Astrocyte of the spinal cord (primary cell): ENCODE results near the gene SCYL1.
A peak's percentile ranks its signal among the peaks of the same experiment; 100 is the strongest.

ENCODE experiments used
- DNase-seq: peaks from one replicate; pipeline ENCODE4 v3.0.0; 2011; ENCODE audit warnings: low read depth, low spot score
- H3K4me3 ChIP-seq: 2 replicates; pipeline ENCODE4 v1.5.1; 2011; ENCODE audit warnings: low read depth, mild to moderate bottlenecking, low read length, moderate library complexity
- CTCF ChIP-seq: IDR thresholded peaks from 2 replicates; pipeline ENCODE4 v1.5.1; 2012; ENCODE audit warnings: low read depth, mild to moderate bottlenecking, low read length, inconsistent platforms
- in situ Hi-C: cut with HindIII; loops from 2 replicates; pipeline ENCODE4 v1.10.0; 2017; ENCODE audit warnings: low sequenced_read_pairs

SCYL1 gene

GRCh38 chr11:65571420-65571819 is 46.5 kb downstream of the SCYL1 start:
- no peak for TF ChIP-seq CTCF
- in situ Hi-C loops = no loop called here
- DNase-seq = no peak
- H3K4me3 ChIP-seq = peak overlapping the region; percentile 69

GRCh38 chr11:65571940-65572339 is 47.1 kb downstream of the SCYL1 start:
- peak; percentile 54 for DNase-seq
- H3K4me3 ChIP-seq = peak overlapping the region; percentile 69
- TF ChIP-seq CTCF = peak; percentile 53
- in situ Hi-C loops = no loop called here

GRCh38 chr11:65572356-65573051 is 47.6 kb downstream of the SCYL1 start, which contains the start of gene FAM89B:
Gene FAM89B (plus strand): TSS chr11:65572538. CDS start chr11:65572670, 132 bp downstream.
- DNase-seq = peak; percentile 85
- H3K4me3 ChIP-seq = peak within 1 kb of the TSS; percentile 69
- TF ChIP-seq CTCF = no peak
- in situ Hi-C loops = no loop called here

DNA sequence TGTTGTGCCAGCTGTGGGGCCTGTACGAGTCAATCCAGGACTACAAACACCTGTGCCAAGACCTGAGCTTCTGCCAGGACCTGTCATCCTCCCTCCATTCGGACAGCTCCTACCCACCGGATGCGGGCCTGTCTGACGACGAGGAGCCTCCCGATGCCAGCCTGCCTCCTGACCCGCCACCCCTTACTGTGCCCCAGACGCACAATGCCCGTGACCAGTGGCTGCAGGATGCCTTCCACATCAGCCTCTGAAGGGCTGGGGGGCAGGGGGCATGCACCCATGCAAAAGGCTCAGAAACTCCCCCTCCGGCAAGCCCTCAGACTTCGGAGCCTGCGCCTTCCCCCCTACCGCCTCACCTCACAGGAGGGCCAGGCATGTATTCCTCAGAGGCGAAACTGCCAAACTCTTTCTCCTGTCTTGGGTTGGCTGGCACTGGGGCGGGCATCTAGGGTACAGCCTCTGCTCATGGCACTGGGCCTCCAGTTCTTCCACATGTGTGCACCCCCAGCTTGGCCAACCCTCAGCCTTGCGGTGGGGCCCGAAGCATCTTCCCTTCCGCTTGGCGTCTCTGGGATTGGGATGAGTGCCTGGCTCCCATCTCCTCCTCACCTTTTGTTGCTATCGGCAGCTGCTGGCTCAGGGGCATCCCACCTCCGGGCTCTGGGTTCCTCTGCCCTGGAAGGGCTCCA is 48.7 kb downstream of the SCYL1 start:
- DNase-seq = no peak
- H3K4me3 ChIP-seq = peak overlapping the region; percentile 69
- no peak for TF ChIP-seq CTCF
- in situ Hi-C loops = no loop called here

DNA sequence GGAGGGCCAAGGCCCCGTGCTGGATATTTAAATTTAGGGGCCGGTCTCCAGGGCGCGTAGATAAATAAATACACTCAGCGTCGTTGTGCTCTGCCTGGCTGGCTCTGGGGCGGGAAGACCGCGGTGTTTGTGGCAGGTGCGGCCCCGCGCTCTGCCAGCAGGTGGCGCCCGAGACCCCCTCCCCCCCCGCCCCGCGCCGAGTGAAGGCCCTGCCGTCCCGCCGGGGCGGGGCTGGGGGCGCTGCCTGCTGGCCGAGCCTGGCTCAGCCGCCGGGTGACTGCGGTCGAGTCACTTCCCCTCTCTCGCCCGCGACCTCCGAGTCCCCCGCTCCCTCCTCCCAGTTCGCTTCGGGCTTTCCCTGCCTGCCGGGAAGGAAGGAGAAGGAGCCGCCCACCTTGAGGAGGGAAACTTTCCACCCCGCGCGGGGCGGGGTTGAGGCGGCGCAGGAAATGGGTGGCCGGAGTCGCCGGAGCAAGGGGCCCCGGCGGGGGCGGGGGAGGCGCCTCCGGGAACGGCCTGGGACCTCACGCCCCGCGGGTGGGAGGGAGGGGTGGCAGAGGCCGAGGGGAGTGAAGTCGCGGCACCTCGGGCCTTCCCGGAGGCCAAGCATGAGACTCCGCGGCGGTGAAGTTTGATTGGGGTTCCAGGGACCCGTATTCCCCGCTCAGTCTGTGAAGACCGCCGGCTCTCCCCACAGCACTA is 49.4 kb downstream of the SCYL1 start:
- peak; percentile 97 for DNase-seq
- in situ Hi-C loops = no loop called here
- TF ChIP-seq CTCF = peak; percentile 70
- peak overlapping the region; percentile 69 for H3K4me3 ChIP-seq

GRCh38 chr11:65574811-65575567 is 50.1 kb downstream of the SCYL1 start:
- TF ChIP-seq CTCF = no peak
- DNase-seq = no peak
- H3K4me3 ChIP-seq = peak overlapping the region; percentile 51
- in situ Hi-C loops = no loop called here
